HuH-7.5 (cell line): ENCODE data around the gene GDPD4.
A peak's percentile ranks its signal among the peaks of the same experiment; 100 is the strongest.

Experiments
- DNase-seq: peaks from one replicate; pipeline ENCODE4 v3.0.0; 2011; ENCODE audit warnings: low spot score

GDPD4 gene

GRCh38 chr11:77189588-77190210 lies 111.8 kb downstream of the GDPD4 start:
- no peak for DNase-seq

DNA sequence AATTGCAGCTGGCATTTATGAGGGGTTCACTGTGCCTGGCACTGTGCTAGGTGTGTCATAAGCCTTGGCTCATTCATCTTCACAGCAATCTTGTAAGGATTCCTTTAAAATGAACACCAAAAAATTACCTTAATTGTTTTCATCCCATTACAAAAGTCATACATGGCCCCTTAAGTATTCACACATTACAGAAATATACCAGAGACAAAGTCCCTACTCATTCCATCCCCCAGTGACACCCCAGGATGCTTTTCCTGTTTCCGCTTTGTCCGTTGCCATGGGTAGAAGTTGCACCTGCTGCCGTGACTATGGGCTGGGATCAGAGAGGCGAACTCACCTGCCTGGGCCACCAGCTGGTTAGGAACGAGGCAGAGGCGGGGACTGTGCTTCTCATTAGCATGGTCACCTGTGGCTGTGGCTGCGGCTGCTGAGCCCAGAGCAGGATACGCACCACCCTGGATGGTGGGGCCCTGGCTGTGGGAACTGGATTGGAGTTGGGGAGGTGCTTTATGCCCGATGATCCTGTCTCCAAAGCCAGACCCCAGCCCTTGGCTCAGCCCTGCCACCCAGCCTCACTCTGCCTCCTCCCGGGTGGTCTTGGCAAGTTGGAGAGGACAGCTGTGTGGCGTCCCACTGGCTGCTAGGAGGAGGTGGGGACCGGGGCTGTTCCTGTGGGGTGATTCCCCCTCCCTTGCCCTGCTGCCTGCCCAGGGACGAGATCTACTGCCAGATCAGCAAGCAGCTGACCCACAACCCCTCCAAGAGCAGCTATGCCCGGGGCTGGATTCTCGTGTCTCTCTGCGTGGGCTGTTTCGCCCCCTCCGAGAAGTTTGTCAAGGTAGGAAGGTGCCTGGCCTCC lies 112.6 kb downstream of the GDPD4 start:
- DNase-seq = no peak

- DNase-seq = peak; percentile 94
These were observed 113.5 kb downstream of the GDPD4 start for GRCh38 chr11:77187776-77188632.

DNA sequence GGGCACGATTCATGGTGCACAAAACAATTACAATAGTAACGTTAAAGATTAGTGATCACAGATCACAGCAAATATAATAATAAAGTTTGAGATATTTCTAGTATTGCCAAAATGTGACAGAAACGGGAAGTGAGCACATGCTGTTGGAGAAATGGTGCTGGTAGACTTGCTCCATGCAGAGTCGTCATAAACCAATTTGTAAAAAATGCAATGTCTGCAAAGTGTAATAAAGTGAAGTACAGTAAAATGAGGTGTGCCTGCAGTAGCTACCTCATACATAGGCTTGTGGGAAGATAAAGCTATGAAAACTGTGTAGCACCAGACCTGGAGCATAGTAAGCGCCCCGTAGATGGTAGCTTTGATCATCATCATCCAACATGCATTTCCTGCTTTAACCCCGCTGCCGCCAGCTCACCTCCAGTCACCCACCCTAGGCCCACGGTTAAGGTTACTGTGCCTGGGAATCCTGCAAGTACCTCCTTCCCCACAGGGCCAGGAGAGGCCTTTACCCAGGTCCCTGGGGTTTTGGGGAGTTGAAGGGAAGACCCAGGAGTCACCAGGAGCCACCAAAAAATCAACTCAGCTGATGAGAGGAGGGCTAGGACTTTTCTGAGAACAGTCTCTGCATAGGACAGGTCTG lies 114.3 kb downstream of the GDPD4 start:
- DNase-seq = no peak

DNA sequence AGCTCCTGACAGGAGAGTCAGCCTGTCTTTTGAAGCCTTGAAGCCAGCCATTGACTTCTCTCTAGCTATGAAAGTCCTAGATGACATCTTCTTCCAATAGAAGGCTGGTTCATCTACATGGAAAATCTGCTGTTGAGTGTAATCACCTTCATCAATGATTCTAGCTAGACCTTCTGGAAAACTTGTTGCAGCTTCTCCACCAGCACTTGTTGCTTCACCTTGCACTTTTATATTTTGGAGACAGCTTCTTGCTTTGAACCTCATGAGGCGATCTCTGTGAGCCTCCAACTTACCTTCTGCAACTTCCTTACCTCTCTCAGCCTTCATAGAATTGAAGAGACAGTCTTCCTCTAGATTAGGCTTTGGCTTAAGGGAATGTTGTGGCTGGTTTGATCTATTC lies 115.2 kb downstream of the GDPD4 start:
- no peak for DNase-seq

DNA sequence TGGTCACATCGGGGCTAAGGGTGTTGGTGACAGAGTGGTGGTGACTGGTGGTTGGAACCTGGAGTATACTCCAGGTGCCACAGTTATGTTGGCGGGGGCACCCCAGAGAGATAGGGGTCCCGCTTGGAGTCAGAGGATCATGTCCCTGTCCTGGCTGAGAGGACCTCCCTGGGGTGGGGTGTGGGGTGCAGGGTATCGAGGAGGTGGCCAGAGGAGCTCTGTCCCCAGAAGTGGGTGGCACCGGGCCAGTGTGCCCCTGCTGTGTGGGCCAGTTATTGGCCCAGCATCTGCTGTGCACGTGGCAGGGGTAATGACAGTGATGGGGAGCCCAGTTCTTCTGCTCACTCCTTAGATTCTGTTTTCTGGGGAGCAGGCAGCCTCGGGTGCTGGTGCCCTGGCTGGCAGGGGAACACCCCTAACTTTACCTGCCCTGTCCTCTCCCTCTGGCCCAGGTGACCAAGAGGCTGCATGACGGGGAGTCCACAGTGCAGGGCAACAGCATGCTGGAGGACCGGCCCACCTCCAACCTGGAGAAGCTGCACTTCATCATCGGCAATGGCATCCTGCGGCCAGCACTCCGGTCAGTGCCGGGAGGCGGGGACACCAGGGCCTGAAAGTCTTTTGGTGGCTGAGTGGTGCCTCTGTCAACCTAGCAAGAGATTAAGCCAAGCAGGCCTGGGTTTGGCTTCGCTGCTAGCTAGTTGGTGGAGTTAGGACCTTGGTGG lies 117.2 kb downstream of the GDPD4 start:
- DNase-seq = no peak

DNA sequence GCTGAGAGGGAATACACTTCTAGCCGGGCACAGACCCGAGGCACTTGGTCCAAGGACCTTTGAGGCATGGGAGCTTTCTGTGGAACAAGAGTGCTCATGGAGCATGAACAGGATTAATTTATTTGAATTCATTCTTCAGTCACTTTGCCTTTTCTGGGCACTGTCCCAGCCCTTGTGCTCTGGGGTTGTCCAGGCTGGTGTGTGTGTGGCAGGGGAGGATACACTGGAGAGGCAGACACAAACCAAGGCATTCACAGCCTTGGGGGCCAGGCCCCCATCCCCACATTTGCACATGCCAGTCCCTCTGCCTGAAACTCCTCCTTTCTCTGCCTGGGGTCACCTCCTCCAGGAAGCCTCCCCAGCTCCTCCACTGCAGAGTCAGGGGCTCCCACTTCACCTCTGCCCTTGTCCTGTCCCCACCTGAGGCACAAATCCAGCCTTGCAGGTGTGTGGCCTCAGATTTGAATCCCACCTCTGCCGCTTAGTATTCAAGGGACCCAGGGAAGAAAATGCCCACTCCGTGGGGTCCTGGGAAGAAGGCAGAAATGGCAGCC lies 118.0 kb downstream of the GDPD4 start:
- DNase-seq = no peak

- no peak for DNase-seq
These were observed 118.7 kb downstream of the GDPD4 start for GRCh38 chr11:77182542-77183430.

DNA sequence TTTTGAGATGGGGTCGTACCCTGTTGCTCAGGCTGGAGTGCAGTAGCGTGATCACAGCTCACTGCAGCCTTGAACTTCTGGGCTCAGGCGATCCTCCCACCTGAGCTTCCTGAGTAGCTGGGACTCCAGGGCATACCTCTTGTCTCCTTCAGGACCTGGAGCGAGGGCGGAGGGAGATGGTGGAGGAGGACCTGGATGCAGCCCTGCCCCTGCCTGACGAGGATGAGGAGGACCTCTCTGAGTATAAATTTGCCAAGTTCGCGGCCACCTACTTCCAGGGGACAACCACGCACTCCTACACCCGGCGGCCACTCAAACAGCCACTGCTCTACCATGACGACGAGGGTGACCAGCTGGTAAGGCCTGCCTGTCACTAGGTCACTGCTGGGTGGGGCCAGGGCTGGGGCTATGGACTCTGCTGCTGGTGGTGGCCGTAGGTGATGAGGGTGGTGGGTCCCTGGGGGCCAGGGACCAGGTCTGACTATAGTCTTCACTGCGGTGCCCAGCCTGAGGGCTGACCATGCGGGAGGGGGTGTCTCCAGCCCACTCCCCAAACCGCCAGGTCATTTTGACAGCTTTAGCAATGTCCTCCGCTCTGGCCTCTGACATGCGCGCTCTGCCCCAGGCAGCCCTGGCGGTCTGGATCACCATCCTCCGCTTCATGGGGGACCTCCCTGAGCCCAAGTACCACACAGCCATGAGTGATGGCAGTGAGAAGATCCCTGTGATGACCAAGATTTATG lies 119.5 kb downstream of the GDPD4 start:
- no peak for DNase-seq

- DNase-seq = no peak
These were observed 120.3 kb downstream of the GDPD4 start for GRCh38 chr11:77181226-77181625.

DNA sequence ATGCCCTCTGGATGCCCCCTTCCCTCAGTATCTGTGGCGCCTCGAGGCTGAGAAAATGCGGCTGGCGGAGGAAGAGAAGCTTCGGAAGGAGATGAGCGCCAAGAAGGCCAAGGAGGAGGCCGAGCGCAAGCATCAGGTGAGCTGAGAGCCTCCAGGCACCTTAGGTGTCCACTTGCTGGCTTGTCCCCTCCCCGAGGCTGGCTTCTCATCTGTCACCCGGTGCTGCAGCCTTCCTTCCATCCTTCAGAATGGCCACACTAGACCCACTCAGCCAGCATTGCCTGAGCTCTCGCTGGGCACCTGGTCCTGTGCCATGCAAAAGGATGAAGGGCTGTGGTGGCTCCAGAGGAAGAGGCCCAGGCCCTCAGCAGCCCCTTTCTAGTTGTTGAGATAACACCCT lies 121.1 kb downstream of the GDPD4 start:
- no peak for DNase-seq

- no peak for DNase-seq
These were observed 121.8 kb downstream of the GDPD4 start for GRCh38 chr11:77179681-77180080.

DNA sequence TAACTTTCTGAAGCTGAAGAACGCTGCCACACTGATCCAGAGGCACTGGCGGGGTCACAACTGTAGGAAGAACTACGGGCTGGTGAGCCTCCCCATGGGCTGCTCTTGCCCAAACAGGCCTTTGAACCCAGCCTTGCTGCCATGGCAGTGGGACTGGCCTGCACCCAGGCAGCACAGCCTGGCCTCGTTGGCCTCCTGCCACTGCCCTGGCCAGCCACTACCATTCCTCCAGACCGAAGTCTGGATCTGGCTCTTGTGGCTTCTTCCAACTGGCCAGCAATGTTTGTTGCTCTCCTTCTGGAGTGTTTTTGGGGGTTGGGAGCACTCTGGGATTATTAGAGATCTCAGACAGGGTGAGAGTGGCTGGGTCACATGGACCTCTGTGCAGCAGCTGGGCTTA lies 122.4 kb downstream of the GDPD4 start:
- DNase-seq = no peak

DNA sequence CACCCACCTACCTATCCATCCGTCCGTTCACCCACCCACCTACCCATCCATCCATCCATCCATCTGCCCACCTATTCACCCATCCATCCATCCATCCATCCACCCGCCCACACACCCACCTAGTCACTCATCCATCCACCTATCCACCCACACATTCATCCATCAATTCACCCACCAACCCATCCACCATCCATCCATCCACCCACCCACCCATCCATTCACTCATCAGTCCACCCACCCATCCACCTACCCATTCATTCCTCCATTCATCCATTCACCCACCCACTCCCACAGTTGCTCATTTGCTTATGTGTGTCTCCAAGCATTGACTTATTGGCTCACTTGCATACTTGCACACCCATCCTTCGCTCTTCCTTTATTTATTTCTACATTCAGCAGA lies 123.3 kb downstream of the GDPD4 start:
- DNase-seq = no peak

GRCh38 chr11:77176996-77177395 lies 124.5 kb downstream of the GDPD4 start:
- DNase-seq = no peak

- DNase-seq = no peak
These were observed 125.5 kb downstream of the GDPD4 start for GRCh38 chr11:77175869-77176539.

DNA sequence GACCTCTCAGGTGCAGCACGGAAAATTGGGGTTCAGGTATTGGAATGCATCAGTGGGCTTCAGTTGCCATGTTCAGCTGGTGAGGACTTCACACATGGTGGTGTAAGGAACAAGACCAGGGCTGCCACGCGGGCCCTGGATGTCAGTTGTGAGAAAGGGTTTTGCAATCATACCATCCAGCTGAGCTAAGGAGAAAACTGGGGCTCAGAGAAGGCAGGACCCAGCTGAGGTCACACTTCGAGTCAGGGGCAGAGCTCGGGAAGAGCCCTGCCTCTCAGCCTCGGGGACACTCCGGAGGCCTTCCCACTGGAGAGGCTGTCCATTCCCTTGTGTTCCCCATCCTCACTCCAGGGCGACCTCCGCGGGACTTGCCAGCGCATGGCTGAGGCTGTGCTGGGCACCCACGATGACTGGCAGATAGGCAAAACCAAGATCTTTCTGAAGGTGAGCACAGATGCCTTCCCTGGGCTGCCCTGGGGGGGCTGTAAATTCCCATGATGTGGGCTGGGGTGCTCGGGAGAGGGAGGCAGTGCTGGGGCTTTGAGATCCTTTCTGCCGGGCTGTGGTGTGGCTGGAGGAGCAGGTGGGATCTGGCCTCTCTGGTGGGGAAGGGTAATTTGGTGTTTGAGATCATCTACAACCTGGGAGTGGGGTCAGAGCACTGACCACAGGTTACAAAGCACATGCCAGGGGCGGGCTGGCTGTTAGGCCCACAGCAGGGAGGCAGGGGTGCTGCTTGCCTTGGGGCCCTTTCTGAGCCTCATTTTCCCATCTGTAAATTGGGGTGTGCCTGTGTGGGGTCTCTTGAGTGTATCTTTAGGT lies 126.3 kb downstream of the GDPD4 start:
- no peak for DNase-seq

- no peak for DNase-seq
These were observed 126.9 kb downstream of the GDPD4 start for GRCh38 chr11:77174559-77174958.
